ENCODE measurements around the gene PCBP3.

The PCBP3 gene

GRCh38 chr21:45910548-45911221 is 267.2 kb downstream of the PCBP3 start:
- DNase-seq (ENCODE audit: low read depth) = no peak

- DNase-seq (ENCODE audit: low read depth) = no peak
These were observed 268.3 kb downstream of the PCBP3 start for GRCh38 chr21:45911806-45912325.

- no peak for DNase-seq (ENCODE audit: low read depth)
These were observed 269.3 kb downstream of the PCBP3 start for GRCh38 chr21:45912611-45913417.

GRCh38 chr21:45913418-45913765 is 269.9 kb downstream of the PCBP3 start:
- DNase-seq (ENCODE audit: low read depth) = no peak

GRCh38 chr21:45913886-45914285 is 270.4 kb downstream of the PCBP3 start:
- no peak for DNase-seq (ENCODE audit: low read depth)

- DNase-seq (ENCODE audit: low read depth) = no peak
These were observed 270.9 kb downstream of the PCBP3 start for GRCh38 chr21:45914321-45914845.

- no peak for DNase-seq (ENCODE audit: low read depth)
These were observed 272.7 kb downstream of the PCBP3 start for GRCh38 chr21:45916011-45916840.

- DNase-seq (ENCODE audit: low read depth) = no peak
These were observed 273.7 kb downstream of the PCBP3 start for GRCh38 chr21:45917241-45917640.

GRCh38 chr21:45918011-45918410 is 274.5 kb downstream of the PCBP3 start:
- no peak for DNase-seq (ENCODE audit: low read depth)

GRCh38 chr21:45918835-45919447 is 275.4 kb downstream of the PCBP3 start:
- DNase-seq (ENCODE audit: low read depth) = no peak

- DNase-seq (ENCODE audit: low read depth) = no peak
These were observed 276.1 kb downstream of the PCBP3 start for GRCh38 chr21:45919593-45919992.

- DNase-seq (ENCODE audit: low read depth) = no peak
These were observed 277.5 kb downstream of the PCBP3 start for GRCh38 chr21:45920824-45921600.

- DNase-seq (ENCODE audit: low read depth) = no peak
These were observed 278.4 kb downstream of the PCBP3 start for GRCh38 chr21:45921917-45922316.

- DNase-seq (ENCODE audit: low read depth) = no peak
These were observed 279.1 kb downstream of the PCBP3 start for GRCh38 chr21:45922648-45923047.

GRCh38 chr21:45923146-45923545 is 279.6 kb downstream of the PCBP3 start:
- DNase-seq (ENCODE audit: low read depth) = peak; percentile 36

- no peak for DNase-seq (ENCODE audit: low read depth)
These were observed 282.8 kb downstream of the PCBP3 start for GRCh38 chr21:45926281-45926680.

GRCh38 chr21:45927032-45927431 is 283.5 kb downstream of the PCBP3 start:
- no peak for DNase-seq (ENCODE audit: low read depth)

- no peak for DNase-seq (ENCODE audit: low read depth)
These were observed 284.6 kb downstream of the PCBP3 start for GRCh38 chr21:45927851-45928850.

- no peak for DNase-seq (ENCODE audit: low read depth)
These were observed 285.9 kb downstream of the PCBP3 start for GRCh38 chr21:45929449-45929848.
